HepG2 (cell line): Measurements from ENCODE around the gene NCOA7. TPM values are rescaled to one million over a fixed set of nuclear protein-coding genes. Genes with fewer than 3 reads are reported as not detected.
A peak's percentile ranks its signal among the peaks of the same experiment; 100 is the strongest.

Source experiments
- CSRNP2 ChIP-seq: sonication (generic); formaldehyde crosslinking; conservative IDR thresholded peaks from 2 replicates; pipeline ENCODE4 v1.8.0; 2022; ENCODE audit warnings: low read depth, missing genetic modification reagents
- ELF4 ChIP-seq: sonication (generic); formaldehyde crosslinking; IDR thresholded peaks from 2 replicates; pipeline ENCODE4 v1.5.0; 2020; ENCODE audit warnings: missing genetic modification reagents, mild to moderate bottlenecking, moderate library complexity, borderline replicate concordance
- ETV5 ChIP-seq: IDR thresholded peaks from 2 replicates; pipeline ENCODE4 v1.6.1; 2018; ENCODE audit warnings: missing biosample characterization, missing genetic modification reagents, inconsistent platforms, borderline replicate concordance
- HBP1 ChIP-seq: IDR thresholded peaks from 2 replicates; pipeline ENCODE4 v1.6.1; 2016; ENCODE audit warnings: low read depth, control low read depth
- KDM3A ChIP-seq: IDR thresholded peaks from 2 replicates; pipeline ENCODE4 v1.6.1; 2018; ENCODE audit warnings: low read depth, missing compliant biosample characterization
- KDM5A ChIP-seq: fragments of 200-600 bp; sonication (generic); IDR thresholded peaks from 2 replicates; pipeline ENCODE4 v1.7.0; 2018; ENCODE audit warnings: antibody characterized with exemption, mild to moderate bottlenecking, low read length, borderline replicate concordance
- KLF13 ChIP-seq: sonication (generic); formaldehyde crosslinking; IDR thresholded peaks from 2 replicates; pipeline ENCODE4 v1.4.0; 2020; ENCODE audit warnings: mild to moderate bottlenecking, missing genetic modification reagents
- SP1 ChIP-seq, 2 experiments: fragments of 450-650 bp in 1 of 2; sonication (generic) in 1 of 2; formaldehyde crosslinking in 1 of 2; IDR thresholded peaks; 2 replicates each; pipeline versions ENCODE4 v1.4.0 to v1.6.1; 2016 to 2020; ENCODE audit warnings: missing genetic modification reagents in 1 of 2
- SP4 ChIP-seq: sonication (generic); formaldehyde crosslinking; IDR thresholded peaks from 2 replicates; pipeline ENCODE4 v1.8.1; 2023; ENCODE audit warnings: mild to moderate bottlenecking, missing genetic modification reagents
- TOE1 ChIP-seq: sonication (generic); formaldehyde crosslinking; IDR thresholded peaks from 2 replicates; pipeline ENCODE4 v1.4.0; 2020; ENCODE audit warnings: mild to moderate bottlenecking, missing genetic modification reagents
- U2AF1 ChIP-seq: fragments of 200-400 bp; formaldehyde crosslinking; optimal IDR thresholded peaks from 2 replicates; pipeline ENCODE3; 2017; ENCODE audit warnings: mild to moderate bottlenecking, low read depth, low read length
- ZNF124 ChIP-seq: sonication (generic); formaldehyde crosslinking; IDR thresholded peaks from 2 replicates; pipeline ENCODE4 v1.4.0; 2020; ENCODE audit warnings: missing genetic modification reagents
- ZNF205 ChIP-seq: IDR thresholded peaks from 2 replicates; pipeline ENCODE4 v1.6.1; 2018; ENCODE audit warnings: missing biosample characterization, missing genetic modification reagents
- ZNF296 ChIP-seq: sonication (generic); formaldehyde crosslinking; conservative IDR thresholded peaks from 2 replicates; pipeline ENCODE4 v1.5.0; 2020; ENCODE audit warnings: mild to moderate bottlenecking, missing genetic modification reagents
- polyA plus RNA-seq, 8 experiments: library from polyadenylated mRNA; depleted of rRNA in 3 of 8; stranded (reverse) in 7 of 8; unstranded in 1 of 8; fragments of >200 nt; fragmentation: Illumina TruSeq in 4 of 8; extraction: Trizol in 4 of 8; gene quantifications; 2 replicates each; pipeline versions ENCODE4 v1.2.1 to v1.2.3, GENCODE V29; 2011 to 2016; ENCODE audit warnings: low read depth in 4 of 8, missing spikeins in 1 of 8, mixed read lengths in 1 of 8; ENCODE audit not compliant: insufficient read depth in 1 of 8
- total RNA-seq, 5 experiments: library from RNA; depleted of rRNA; stranded (reverse); fragments of >200 nt; fragmentation: Illumina TruSeq; extraction: Trizol; gene quantifications; 2 replicates each; pipeline ENCODE4 v1.2.3, GENCODE V29; 2016; ENCODE audit warnings: low read depth in 1 of 5
- TF ChIP-seq, protein P1 (sequence below): IDR thresholded peaks from 2 replicates; pipeline ENCODE4 v1.6.1; 2012; ENCODE audit warnings: low read depth, low read length, improper control_type of control experiment
- TF ChIP-seq, protein P2 (sequence below): sonication (generic); formaldehyde crosslinking; conservative IDR thresholded peaks from 2 replicates; pipeline ENCODE4 v1.4.0; 2020; ENCODE audit warnings: missing genetic modification reagents
- TF ChIP-seq, protein P3 (sequence below): sonication (generic); formaldehyde crosslinking; IDR thresholded peaks from 2 replicates; pipeline ENCODE4 v1.9.0; 2021; ENCODE audit warnings: mild to moderate bottlenecking, missing genetic modification reagents

NCOA7 gene
- total and polyA plus RNA-seq, 2 of the 13 experiments (the other 11 are each of a cell fraction or from before 2014, with no cell fraction given) = 13.6 to 20.8 TPM

DNA sequence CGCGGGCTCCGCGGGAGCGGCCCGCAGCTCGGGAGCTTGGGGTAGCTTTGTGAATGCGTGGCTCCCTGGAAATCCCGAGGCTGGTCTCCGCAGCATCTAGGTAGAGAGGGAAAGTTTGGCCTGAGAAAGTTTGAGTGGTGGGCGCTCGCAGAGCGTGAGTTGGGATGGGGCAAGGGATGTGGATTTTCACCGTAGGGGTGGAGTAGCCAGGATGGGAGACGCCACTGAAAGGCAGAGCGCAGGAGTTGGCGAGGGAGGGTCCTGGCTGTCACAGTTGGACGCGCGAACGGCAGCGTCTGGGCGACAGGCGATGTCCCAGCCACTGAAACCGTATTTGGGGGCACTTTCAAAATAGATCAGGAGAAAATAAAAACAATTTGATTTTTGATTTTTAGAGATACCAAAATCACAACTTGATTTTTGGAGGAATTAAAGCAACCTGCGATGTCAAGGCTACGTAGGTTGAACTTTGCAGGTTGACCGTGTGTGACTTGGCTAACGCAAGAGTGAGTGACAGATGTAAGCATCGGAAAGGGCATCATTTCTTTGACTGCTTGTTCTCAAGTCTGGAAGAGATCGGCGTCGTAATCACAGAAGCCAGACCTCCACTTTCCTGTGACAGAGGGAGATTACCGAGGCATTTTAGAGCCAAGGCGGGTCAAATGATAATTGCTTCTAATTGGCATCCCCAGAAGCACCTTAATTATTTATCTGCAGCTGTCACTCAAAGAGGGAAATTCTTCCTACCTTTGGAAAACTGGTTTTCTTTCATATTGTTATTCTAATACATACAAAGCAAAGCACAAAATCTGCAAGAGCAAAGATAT is 40.7 kb upstream of the NCOA7 start (continued):
- TF ChIP-seq, protein P1, sequence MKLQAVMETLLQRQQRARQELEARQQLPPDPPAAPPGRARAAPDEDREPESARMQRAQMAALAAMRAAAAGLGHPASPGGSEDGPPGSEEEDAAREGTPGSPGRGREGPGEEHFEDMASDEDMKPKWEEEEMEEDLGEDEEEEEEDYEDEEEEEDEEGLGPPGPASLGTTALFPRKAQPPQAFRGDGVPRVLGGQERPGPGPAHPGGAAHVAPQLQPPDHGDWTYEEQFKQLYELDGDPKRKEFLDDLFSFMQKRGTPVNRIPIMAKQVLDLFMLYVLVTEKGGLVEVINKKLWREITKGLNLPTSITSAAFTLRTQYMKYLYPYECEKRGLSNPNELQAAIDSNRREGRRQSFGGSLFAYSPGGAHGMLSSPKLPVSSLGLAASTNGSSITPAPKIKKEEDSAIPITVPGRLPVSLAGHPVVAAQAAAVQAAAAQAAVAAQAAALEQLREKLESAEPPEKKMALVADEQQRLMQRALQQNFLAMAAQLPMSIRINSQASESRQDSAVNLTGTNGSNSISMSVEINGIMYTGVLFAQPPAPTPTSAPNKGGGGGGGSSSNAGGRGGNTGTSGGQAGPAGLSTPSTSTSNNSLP = no peak
- TF ChIP-seq ZNF296 (0 out of 2 replicates have a peak, but pooled peaks have one; percentile 21), SP1 (IDR thresholded peaks at IDR 0.05) (no peak), SP1 (CRISPR knock-in tag; IDR thresholded peaks at IDR 0.05) (no peak), HBP1 (no peak), U2AF1 (no peak), KLF13 (CRISPR knock-in tag) (no peak), ELF4 (CRISPR knock-in tag) (no peak), SP4 (CRISPR knock-in tag) (no peak), KDM3A (no peak; the same call in 1 of the 2 replicates), ETV5 (CRISPR knock-in tag) (no peak), CSRNP2 (CRISPR knock-in tag) (no peak), KDM5A (no peak), ZNF205 (CRISPR knock-in tag) (no peak), ZNF124 (CRISPR knock-in tag) (no peak), TOE1 (no peak)
- TF ChIP-seq, protein P2, sequence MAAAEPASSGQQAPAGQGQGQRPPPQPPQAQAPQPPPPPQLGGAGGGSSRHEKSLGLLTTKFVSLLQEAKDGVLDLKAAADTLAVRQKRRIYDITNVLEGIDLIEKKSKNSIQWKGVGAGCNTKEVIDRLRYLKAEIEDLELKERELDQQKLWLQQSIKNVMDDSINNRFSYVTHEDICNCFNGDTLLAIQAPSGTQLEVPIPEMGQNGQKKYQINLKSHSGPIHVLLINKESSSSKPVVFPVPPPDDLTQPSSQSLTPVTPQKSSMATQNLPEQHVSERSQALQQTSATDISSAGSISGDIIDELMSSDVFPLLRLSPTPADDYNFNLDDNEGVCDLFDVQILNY (CRISPR knock-in tag) = no peak
- TF ChIP-seq, protein P3, sequence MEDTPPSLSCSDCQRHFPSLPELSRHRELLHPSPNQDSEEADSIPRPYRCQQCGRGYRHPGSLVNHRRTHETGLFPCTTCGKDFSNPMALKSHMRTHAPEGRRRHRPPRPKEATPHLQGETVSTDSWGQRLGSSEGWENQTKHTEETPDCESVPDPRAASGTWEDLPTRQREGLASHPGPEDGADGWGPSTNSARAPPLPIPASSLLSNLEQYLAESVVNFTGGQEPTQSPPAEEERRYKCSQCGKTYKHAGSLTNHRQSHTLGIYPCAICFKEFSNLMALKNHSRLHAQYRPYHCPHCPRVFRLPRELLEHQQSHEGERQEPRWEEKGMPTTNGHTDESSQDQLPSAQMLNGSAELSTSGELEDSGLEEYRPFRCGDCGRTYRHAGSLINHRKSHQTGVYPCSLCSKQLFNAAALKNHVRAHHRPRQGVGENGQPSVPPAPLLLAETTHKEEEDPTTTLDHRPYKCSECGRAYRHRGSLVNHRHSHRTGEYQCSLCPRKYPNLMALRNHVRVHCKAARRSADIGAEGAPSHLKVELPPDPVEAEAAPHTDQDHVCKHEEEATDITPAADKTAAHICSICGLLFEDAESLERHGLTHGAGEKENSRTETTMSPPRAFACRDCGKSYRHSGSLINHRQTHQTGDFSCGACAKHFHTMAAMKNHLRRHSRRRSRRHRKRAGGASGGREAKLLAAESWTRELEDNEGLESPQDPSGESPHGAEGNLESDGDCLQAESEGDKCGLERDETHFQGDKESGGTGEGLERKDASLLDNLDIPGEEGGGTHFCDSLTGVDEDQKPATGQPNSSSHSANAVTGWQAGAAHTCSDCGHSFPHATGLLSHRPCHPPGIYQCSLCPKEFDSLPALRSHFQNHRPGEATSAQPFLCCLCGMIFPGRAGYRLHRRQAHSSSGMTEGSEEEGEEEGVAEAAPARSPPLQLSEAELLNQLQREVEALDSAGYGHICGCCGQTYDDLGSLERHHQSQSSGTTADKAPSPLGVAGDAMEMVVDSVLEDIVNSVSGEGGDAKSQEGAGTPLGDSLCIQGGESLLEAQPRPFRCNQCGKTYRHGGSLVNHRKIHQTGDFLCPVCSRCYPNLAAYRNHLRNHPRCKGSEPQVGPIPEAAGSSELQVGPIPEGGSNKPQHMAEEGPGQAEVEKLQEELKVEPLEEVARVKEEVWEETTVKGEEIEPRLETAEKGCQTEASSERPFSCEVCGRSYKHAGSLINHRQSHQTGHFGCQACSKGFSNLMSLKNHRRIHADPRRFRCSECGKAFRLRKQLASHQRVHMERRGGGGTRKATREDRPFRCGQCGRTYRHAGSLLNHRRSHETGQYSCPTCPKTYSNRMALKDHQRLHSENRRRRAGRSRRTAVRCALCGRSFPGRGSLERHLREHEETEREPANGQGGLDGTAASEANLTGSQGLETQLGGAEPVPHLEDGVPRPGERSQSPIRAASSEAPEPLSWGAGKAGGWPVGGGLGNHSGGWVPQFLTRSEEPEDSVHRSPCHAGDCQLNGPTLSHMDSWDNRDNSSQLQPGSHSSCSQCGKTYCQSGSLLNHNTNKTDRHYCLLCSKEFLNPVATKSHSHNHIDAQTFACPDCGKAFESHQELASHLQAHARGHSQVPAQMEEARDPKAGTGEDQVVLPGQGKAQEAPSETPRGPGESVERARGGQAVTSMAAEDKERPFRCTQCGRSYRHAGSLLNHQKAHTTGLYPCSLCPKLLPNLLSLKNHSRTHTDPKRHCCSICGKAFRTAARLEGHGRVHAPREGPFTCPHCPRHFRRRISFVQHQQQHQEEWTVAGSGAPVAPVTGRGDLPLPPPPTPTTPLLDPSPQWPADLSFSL (CRISPR knock-in tag) = no peak
